GM18511 (cell line): ENCODE results near the gene LGMN.

Source experiments
- ATAC-seq: cut with Tn5 transposase; IDR thresholded peaks from one replicate; pipeline ENCODE4 v1.9.1; 2021; ENCODE audit warnings: mild to moderate bottlenecking, moderate library complexity; ENCODE audit not compliant: unreplicated experiment

LGMN gene

GRCh38 chr14:92729634-92730358 is 18.6 kb downstream of the LGMN start:
- ATAC-seq: peak; percentile 88

GRCh38 chr14:92728759-92729364 is 19.6 kb downstream of the LGMN start:
- ATAC-seq: no peak

GRCh38 chr14:92726933-92727262 is 21.5 kb downstream of the LGMN start:
- no peak for ATAC-seq

- ATAC-seq: no peak
Measured at GRCh38 chr14:92726135-92726932, 22.1 kb downstream of the LGMN start.

- ATAC-seq: no peak
Measured at GRCh38 chr14:92724516-92725340, 23.7 kb downstream of the LGMN start.

GRCh38 chr14:92719890-92720323 is 28.5 kb downstream of the LGMN start:
- no peak for ATAC-seq

GRCh38 chr14:92719421-92719820 is 29.0 kb downstream of the LGMN start:
- ATAC-seq: no peak

GRCh38 chr14:92718664-92719063 is 29.8 kb downstream of the LGMN start:
- no peak for ATAC-seq

GRCh38 chr14:92717571-92718042 is 30.8 kb downstream of the LGMN start:
- ATAC-seq: no peak

GRCh38 chr14:92716131-92716530 is 32.3 kb downstream of the LGMN start:
- no peak for ATAC-seq

GRCh38 chr14:92714739-92715307 is 33.6 kb downstream of the LGMN start:
- ATAC-seq: peak; percentile 59

GRCh38 chr14:92712654-92713051 is 35.8 kb downstream of the LGMN start:
- no peak for ATAC-seq

GRCh38 chr14:92711976-92712653 is 36.3 kb downstream of the LGMN start:
- no peak for ATAC-seq

GRCh38 chr14:92710001-92710341 is 38.5 kb downstream of the LGMN start:
- no peak for ATAC-seq

GRCh38 chr14:92709340-92710000 is 39.0 kb downstream of the LGMN start:
- no peak for ATAC-seq

- no peak for ATAC-seq
Measured at GRCh38 chr14:92706386-92706785, 42.0 kb downstream of the LGMN start.

GRCh38 chr14:92704821-92705220 is 43.6 kb downstream of the LGMN start:
- ATAC-seq: no peak

- ATAC-seq: peak; percentile 96
Measured at GRCh38 chr14:92704036-92704804, 44.2 kb downstream of the LGMN start.

GRCh38 chr14:92703516-92703915 is 44.9 kb downstream of the LGMN start:
- ATAC-seq: no peak
